OCI-LY7 (cell line): ENCODE data around the gene TDRD7. TPM values are rescaled to one million over a fixed set of nuclear protein-coding genes. Genes with fewer than 3 reads are reported as not detected.

Source experiments
- BruUV-seq: library from RNA; stranded (reverse); fragments of 400-500 nt; replicated peaks from 2 replicates; lab custom pipeline; 2021; lab: Mats Ljungman, UMichigan
- CTCF ChIA-PET: fragments of 300-600 bp; sonication (Branson Sonifier 250); formaldehyde crosslinking; loops from one replicate; lab custom pipeline; 2022; ENCODE audit warnings: antibody characterized with exemption; ENCODE audit not compliant: unreplicated experiment; lab: Charles Lee
- POLR2A ChIA-PET: fragments of 300-600 bp; sonication (Branson Sonifier 250); formaldehyde crosslinking; loops from one replicate; lab custom pipeline; 2022; ENCODE audit warnings: antibody characterized with exemption; lab: Charles Lee
- DNase-seq: peaks from one replicate; pipeline ENCODE4 v3.0.0-alpha.2; 2015; ENCODE audit warnings: low spot score
- H2AFZ ChIP-seq: fragments of 200-600 bp; sonication (generic), shearing (Covaris generic); 2 replicates; pipeline ENCODE4 v1.6.1; 2014; ENCODE audit warnings: mild to moderate bottlenecking, antibody characterized with exemption, low read length, moderate library complexity
- H3K27ac ChIP-seq: fragments of 200-600 bp; sonication (generic); 2 replicates; pipeline ENCODE4 v1.5.1; 2014; ENCODE audit warnings: mixed run types, low read depth, mild to moderate bottlenecking, moderate library complexity, low read length, inconsistent platforms; ENCODE audit not compliant: poor library complexity, severe bottlenecking
- H3K36me3 ChIP-seq: fragments of 200-600 bp; sonication (generic); 2 replicates; pipeline ENCODE4 v1.6.1; 2014; ENCODE audit warnings: mild to moderate bottlenecking, antibody characterized with exemption, low read length, moderate library complexity, mixed read lengths; ENCODE audit not compliant: insufficient read depth
- H3K4me1 ChIP-seq: fragments of 200-600 bp; sonication (generic); 2 replicates; pipeline ENCODE4 v1.5.1; 2014; ENCODE audit warnings: mild to moderate bottlenecking, low read length; ENCODE audit not compliant: insufficient read depth, poor library complexity, severe bottlenecking
- H3K4me2 ChIP-seq: fragments of 200-600 bp; sonication (generic); 2 replicates; pipeline ENCODE4 v1.6.1; 2014; ENCODE audit warnings: mild to moderate bottlenecking, low read length
- H3K4me3 ChIP-seq: fragments of 200-600 bp; sonication (generic); 2 replicates; pipeline ENCODE4 v1.5.1; 2014; ENCODE audit warnings: mild to moderate bottlenecking, low read depth, low read length; ENCODE audit not compliant: poor library complexity, severe bottlenecking
- H3K79me2 ChIP-seq: fragments of 200-600 bp; sonication (generic); 2 replicates; pipeline ENCODE4 v1.6.1; 2016; ENCODE audit warnings: low read depth, mild to moderate bottlenecking, low read length, moderate library complexity, mixed read lengths; ENCODE audit not compliant: insufficient read depth
- H3K9me2 ChIP-seq: fragments of 200-600 bp; sonication (generic); 2 replicates; pipeline ENCODE4 v1.6.1; 2016; ENCODE audit warnings: mild to moderate bottlenecking, low read length, mixed read lengths; ENCODE audit not compliant: insufficient read depth
- H3K9me3 ChIP-seq: fragments of 200-600 bp; sonication (generic); 2 replicates; pipeline ENCODE4 v1.6.1; 2014; ENCODE audit warnings: mild to moderate bottlenecking, mixed run types, low read length, mixed read lengths
- H4K20me1 ChIP-seq: fragments of 200-600 bp; sonication (generic); 2 replicates; pipeline ENCODE4 v1.6.1; 2014; ENCODE audit warnings: mild to moderate bottlenecking, antibody characterized with exemption, low read length, moderate library complexity, mixed read lengths; ENCODE audit not compliant: insufficient read depth
- CTCF ChIP-seq: fragments of 200-600 bp; sonication (generic); conservative IDR thresholded peaks from 2 replicates; pipeline ENCODE4 v1.5.1; 2014; ENCODE audit warnings: mild to moderate bottlenecking, antibody characterized with exemption, low read length, moderate library complexity, mixed read lengths
- EZH2phosphoT487 ChIP-seq: fragments of 200-600 bp; sonication (generic); IDR thresholded peaks from 2 replicates; pipeline ENCODE4 v1.6.1; 2018; ENCODE audit warnings: low read depth, borderline replicate concordance, mild to moderate bottlenecking, mixed run types, antibody characterized with exemption, low read length, moderate library complexity, mixed read lengths
- intact Hi-C: fragments of 100-400 bp; cut with micrococcal nuclease; formaldehyde crosslinking; loops from one replicate; pipeline ENCODE4 v1.10.0; 2022; ENCODE audit not compliant: unreplicated experiment
- total RNA-seq, 2 experiments: library from RNA; depleted of rRNA in 1 of 2; stranded (reverse); fragments of >200 nt in 1 of 2; shearing (Covaris generic) in 1 of 2; gene quantifications; 2 replicates each; pipeline ENCODE4 v1.2.3, GENCODE V29; 2014 to 2022

TDRD7 gene
- total RNA-seq, 2 experiments from 2014 or later: 4.0 to 6.1 TPM

GRCh38 chr9:97502984-97503861, 91.3 kb downstream of the TDRD7 start:
- no peak for DNase-seq
- Histone ChIP-seq H3K9me2 (no peaks in the 10 kb centered on the region; the same call in 1 of the 2 replicates), H3K27ac (no peak overlapping the region), H3K4me3 (no peak overlapping the region), H3K79me2 (no peaks in the 10 kb centered on the region), H3K4me1 (no peaks in the 10 kb centered on the region), H4K20me1 (no peaks in the 10 kb centered on the region), H2AFZ (no peak overlapping the region), H3K36me3 (no peaks in the 10 kb centered on the region), H3K4me2 (no peak overlapping the region), H3K9me3 (no peaks in the 10 kb centered on the region)
- CTCF ChIA-PET: no interaction called here
- intact Hi-C loops: no loop called here
- BruUV-seq: no TSS peak
- POLR2A ChIA-PET: no interaction called here
- TF ChIP-seq EZH2phosphoT487 (no peak), CTCF (no peak)

- DNase-seq: no peak
- CTCF ChIA-PET: no interaction called here
- H4K20me1 ChIP-seq: no peaks in the 10 kb centered on the region
- H2AFZ ChIP-seq: no peak overlapping the region
- no peak overlapping the region for H3K4me3 ChIP-seq
- H3K9me3 ChIP-seq: no peaks in the 10 kb centered on the region
- H3K36me3 ChIP-seq: no peaks in the 10 kb centered on the region
- POLR2A ChIA-PET: no interaction called here
- H3K4me2 ChIP-seq: no peak overlapping the region
- intact Hi-C loops: no loop called here
- BruUV-seq: no TSS peak
- no peaks in the 10 kb centered on the region; the same call in 1 of the 2 replicates for H3K9me2 ChIP-seq
- H3K27ac ChIP-seq: no peak overlapping the region
- TF ChIP-seq EZH2phosphoT487 (no peak), CTCF (no peak)
- no peaks in the 10 kb centered on the region for H3K4me1 ChIP-seq
- no peaks in the 10 kb centered on the region for H3K79me2 ChIP-seq
Measured at GRCh38 chr9:97503862-97504210, 91.9 kb downstream of the TDRD7 start.
